HG03432 (cell line): ENCODE measurements around the gene SMAD3.

Experiments
- ATAC-seq: cut with Tn5 transposase; IDR thresholded peaks from one replicate; pipeline ENCODE4 v1.9.1; 2021; ENCODE audit warnings: mild to moderate bottlenecking, moderate library complexity; ENCODE audit not compliant: unreplicated experiment

The SMAD3 gene

GRCh38 chr15:67216859-67217258, 151.5 kb downstream of the SMAD3 start:
- ATAC-seq = no peak

GRCh38 chr15:67218428-67218827, 153.0 kb downstream of the SMAD3 start:
- ATAC-seq = no peak

DNA sequence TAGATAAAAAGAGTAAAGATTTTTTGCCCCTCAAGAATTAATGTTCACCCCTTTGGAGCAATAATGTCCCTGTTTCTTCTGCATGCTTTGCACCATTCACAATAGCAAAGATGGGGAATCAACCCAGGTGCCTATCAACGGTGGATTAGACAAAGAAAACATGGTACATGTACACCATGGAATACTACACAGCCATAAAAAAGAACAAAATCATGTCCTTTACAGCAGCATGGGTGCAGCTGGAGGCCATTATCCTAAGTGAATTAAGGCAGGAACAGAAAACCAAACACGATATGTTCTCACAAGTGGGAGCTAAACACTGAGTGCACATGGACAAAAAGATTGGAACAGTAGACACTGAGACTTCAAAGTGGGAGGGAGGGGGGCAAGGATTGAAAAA, 153.9 kb downstream of the SMAD3 start:
- ATAC-seq = no peak

- no peak for ATAC-seq
Measured at GRCh38 chr15:67224889-67225288, 159.5 kb downstream of the SMAD3 start.

DNA sequence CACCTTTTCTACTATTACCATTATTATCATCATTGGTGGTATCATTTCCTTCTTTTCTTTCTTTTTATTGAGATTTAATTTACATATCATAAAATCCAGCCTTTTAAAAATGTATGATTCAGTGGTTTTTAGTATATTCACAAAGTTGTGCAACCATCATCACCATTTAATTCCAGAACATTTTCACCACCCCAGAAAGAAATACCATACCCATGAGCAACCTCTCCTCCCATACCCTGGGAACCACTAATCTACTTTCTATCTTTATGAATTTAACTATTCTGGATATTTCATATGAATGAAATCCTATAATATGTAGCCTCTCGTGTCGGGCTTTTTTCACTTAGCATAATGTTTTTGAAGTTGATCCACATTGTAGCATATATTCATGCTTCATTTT, 159.9 kb downstream of the SMAD3 start:
- no peak for ATAC-seq

DNA sequence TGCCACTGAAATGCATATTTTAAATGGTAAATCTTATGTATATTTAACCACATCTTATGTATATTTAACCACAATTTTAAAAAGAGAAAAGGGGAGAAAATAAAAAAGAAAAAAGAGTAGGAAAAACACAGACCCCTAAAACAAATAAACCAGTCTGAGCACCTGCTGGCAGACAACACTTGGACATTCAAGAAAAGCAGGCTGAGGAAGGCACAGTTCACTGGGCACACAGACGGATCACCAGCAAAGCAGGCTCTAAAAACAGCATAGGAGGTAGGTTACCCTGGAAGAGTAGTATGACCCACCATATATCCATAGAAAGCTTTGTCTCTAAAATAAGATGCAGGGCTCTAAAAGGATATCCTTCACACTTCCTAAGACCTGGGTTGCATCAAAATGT, 162.0 kb downstream of the SMAD3 start:
- no peak for ATAC-seq

DNA sequence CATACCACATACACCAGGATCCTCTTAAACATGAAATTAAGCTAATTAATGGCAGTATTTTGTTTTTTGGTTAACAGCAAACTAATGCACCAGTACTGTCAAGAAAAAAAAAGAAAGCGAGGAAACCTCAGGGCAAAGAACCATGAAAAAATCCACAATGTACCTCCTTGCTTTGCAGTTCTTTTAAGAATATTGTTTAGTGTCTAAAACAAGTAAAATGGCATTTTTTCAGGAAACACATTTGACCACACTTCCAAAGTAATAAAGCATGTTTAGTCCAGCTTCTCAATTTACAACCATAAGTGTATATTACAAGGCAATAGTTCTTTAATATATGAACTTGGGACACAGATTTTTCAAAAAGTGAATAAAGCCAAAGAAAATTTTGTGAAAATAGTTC, 162.4 kb downstream of the SMAD3 start:
- ATAC-seq = no peak

DNA sequence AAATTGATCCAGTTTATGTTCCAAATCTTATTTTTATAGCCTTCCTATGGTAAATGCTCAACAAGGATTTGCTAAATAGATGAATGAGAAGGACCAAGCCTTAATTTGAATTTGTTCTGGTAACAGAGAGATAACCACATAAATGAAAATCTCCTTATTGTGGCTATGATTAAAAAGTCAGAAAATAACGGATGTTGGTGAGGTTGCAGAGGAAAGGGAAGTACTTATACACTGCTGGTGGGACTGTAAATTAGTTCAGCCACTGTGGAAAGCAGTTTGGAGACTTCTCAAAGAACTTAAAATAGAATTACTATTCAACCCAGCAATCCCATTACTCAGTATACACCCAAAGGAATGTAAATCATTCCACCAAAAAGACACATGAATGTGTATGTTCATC, 162.9 kb downstream of the SMAD3 start:
- ATAC-seq = no peak

GRCh38 chr15:67230504-67230903, 165.1 kb downstream of the SMAD3 start:
- no peak for ATAC-seq

- ATAC-seq = no peak
Measured at GRCh38 chr15:67232591-67232990, 167.2 kb downstream of the SMAD3 start.

- no peak for ATAC-seq
Measured at GRCh38 chr15:67240235-67241131, 175.1 kb downstream of the SMAD3 start.

- ATAC-seq = peak; percentile 87
Measured at GRCh38 chr15:67241132-67241855, 175.9 kb downstream of the SMAD3 start.

GRCh38 chr15:67242708-67243111, 177.3 kb downstream of the SMAD3 start:
- ATAC-seq = no peak
